MM.1S (cell line): ENCODE data around the gene SQOR.
A peak's percentile ranks its signal among the peaks of the same experiment; 100 is the strongest.

ENCODE experiments used
- DNase-seq: peaks from one replicate; pipeline ENCODE4 v3.0.0-alpha.2; 2015
- H2AFZ ChIP-seq: fragments of 300-600 bp; sonication (generic); 2 replicates; pipeline ENCODE4 v1.6.0; 2016; ENCODE audit warnings: antibody characterized with exemption, low read length
- H3F3A ChIP-seq: fragments of 300-600 bp; sonication (generic); 2 replicates; pipeline ENCODE4 v1.6.1; 2016; ENCODE audit warnings: mild to moderate bottlenecking, antibody characterized with exemption, low read length, moderate library complexity, mixed read lengths; ENCODE audit not compliant: insufficient read depth
- H3K27ac ChIP-seq: fragments of 300-600 bp; sonication (generic); 2 replicates; pipeline ENCODE4 v1.5.1; 2016; ENCODE audit warnings: mild to moderate bottlenecking, low read length
- H3K27me3 ChIP-seq: fragments of 300-600 bp; sonication (generic); replicated peaks from 2 replicates; pipeline ENCODE4 v1.6.0; 2016; ENCODE audit warnings: low read length; ENCODE audit not compliant: insufficient read depth
- H3K36me3 ChIP-seq: fragments of 300-600 bp; sonication (generic); replicated peaks from 2 replicates; pipeline ENCODE4 v1.6.1; 2016; ENCODE audit warnings: mild to moderate bottlenecking, low read length, mixed read lengths; ENCODE audit not compliant: insufficient read depth
- H3K4me1 ChIP-seq: fragments of 300-600 bp; sonication (generic); 2 replicates; pipeline ENCODE4 v1.6.1; 2016; ENCODE audit warnings: low read length, mixed read lengths
- H3K4me2 ChIP-seq: fragments of 300-600 bp; sonication (generic); 2 replicates; pipeline ENCODE4 v1.6.0; 2016; ENCODE audit warnings: low read depth, low read length
- H3K4me3 ChIP-seq: fragments of 300-600 bp; sonication (generic); 2 replicates; pipeline ENCODE4 v1.5.1; 2016; ENCODE audit warnings: low read length, mixed read lengths
- H3K79me2 ChIP-seq: fragments of 300-600 bp; sonication (generic); 2 replicates; pipeline ENCODE4 v1.6.1; 2016; ENCODE audit warnings: mixed run types, low read length, mixed read lengths
- H3K9ac ChIP-seq: fragments of 300-600 bp; sonication (generic); 2 replicates; pipeline ENCODE4 v1.6.1; 2016; ENCODE audit warnings: low read length, mixed read lengths
- H3K9me2 ChIP-seq: fragments of 300-600 bp; sonication (generic); replicated peaks from 2 replicates; pipeline ENCODE4 v1.6.1; 2016; ENCODE audit warnings: mild to moderate bottlenecking, low read length, mixed read lengths; ENCODE audit not compliant: insufficient read depth
- H3K9me3 ChIP-seq: fragments of 300-600 bp; sonication (generic); replicated peaks from 2 replicates; pipeline ENCODE4 v1.6.1; 2016; ENCODE audit warnings: mild to moderate bottlenecking, low read length, mixed read lengths; ENCODE audit not compliant: insufficient read depth
- H4K20me1 ChIP-seq: fragments of 300-600 bp; sonication (generic); 2 replicates; pipeline ENCODE4 v1.6.1; 2016; ENCODE audit warnings: mild to moderate bottlenecking, low read length, moderate library complexity, mixed read lengths; ENCODE audit not compliant: insufficient read depth
- CTCF ChIP-seq: fragments of 300-600 bp; sonication (generic); IDR thresholded peaks from 2 replicates; pipeline ENCODE4 v1.5.1; 2016; ENCODE audit warnings: antibody characterized with exemption, low read length, mixed read lengths
- EZH2 ChIP-seq: fragments of 300-600 bp; sonication (generic); optimal IDR thresholded peaks from 2 replicates; pipeline ENCODE3; 2017; ENCODE audit warnings: low read depth, mild to moderate bottlenecking, antibody characterized with exemption, low read length, mixed read lengths
- EZH2phosphoT487 ChIP-seq: fragments of 300-600 bp; sonication (generic); IDR thresholded peaks from 2 replicates; pipeline ENCODE4 v1.6.1; 2018; ENCODE audit warnings: antibody characterized with exemption, low read length

SQOR gene

GRCh38 chr15:45637552-45638033, 2.8 kb downstream of the SQOR start:
- H2AFZ ChIP-seq: 0 out of 2 replicates have a peak overlapping the region, but pooled peaks have one; percentile 49
- peaks cover 19% of the 10 kb centered on the region for H3K4me1 ChIP-seq
- H3K27me3 ChIP-seq: no peaks in the 10 kb centered on the region
- H3K79me2 ChIP-seq: peaks cover 64% of the 10 kb centered on the region
- no peaks in the 10 kb centered on the region for H3K9me2 ChIP-seq
- DNase-seq: peak; percentile 89
- no peaks in the 10 kb centered on the region for H4K20me1 ChIP-seq
- peaks cover 41% of the 10 kb centered on the region for H3F3A ChIP-seq
- peak overlapping the region; percentile 41 for H3K9ac ChIP-seq
- peak overlapping the region; percentile 56 for H3K4me3 ChIP-seq
- no peaks in the 10 kb centered on the region for H3K9me3 ChIP-seq
- H3K36me3 ChIP-seq: no peaks in the 10 kb centered on the region
- no peak for TF ChIP-seq EZH2phosphoT487
- TF ChIP-seq EZH2: no peak
- TF ChIP-seq CTCF: no peak
- peak overlapping the region; percentile 84 for H3K27ac ChIP-seq
- peak overlapping the region; percentile 88 for H3K4me2 ChIP-seq

GRCh38 chr15:45640616-45641015, 5.8 kb downstream of the SQOR start:
- Histone ChIP-seq H3K27ac (no peak overlapping the region), H3K9me3 (no peaks in the 10 kb centered on the region), H3K4me2 (no peak overlapping the region), H3K36me3 (no peaks in the 10 kb centered on the region), H3K9me2 (no peaks in the 10 kb centered on the region), H3F3A (peaks cover 25% of the 10 kb centered on the region), H2AFZ (no peak overlapping the region), H4K20me1 (no peaks in the 10 kb centered on the region), H3K4me1 (peaks cover 16% of the 10 kb centered on the region), H3K4me3 (no peak overlapping the region), H3K9ac (no peak overlapping the region), H3K79me2 (peaks cover 90% of the 10 kb centered on the region), H3K27me3 (no peaks in the 10 kb centered on the region)
- DNase-seq: no peak
- no peak for TF ChIP-seq EZH2
- TF ChIP-seq CTCF: no peak
- no peak for TF ChIP-seq EZH2phosphoT487

- H3K27me3 ChIP-seq: no peaks in the 10 kb centered on the region
- peaks cover 90% of the 10 kb centered on the region for H3K79me2 ChIP-seq
- no peak overlapping the region for H2AFZ ChIP-seq
- no peaks in the 10 kb centered on the region for H3K36me3 ChIP-seq
- no peak overlapping the region for H3K4me3 ChIP-seq
- DNase-seq: no peak
- no peaks in the 10 kb centered on the region for H3K9me2 ChIP-seq
- H3K9ac ChIP-seq: no peak overlapping the region
- H4K20me1 ChIP-seq: no peaks in the 10 kb centered on the region
- H3F3A ChIP-seq: peaks cover 18% of the 10 kb centered on the region
- peaks cover 16% of the 10 kb centered on the region for H3K4me1 ChIP-seq
- TF ChIP-seq EZH2phosphoT487 (no peak), CTCF (no peak), EZH2 (no peak)
- no peaks in the 10 kb centered on the region for H3K9me3 ChIP-seq
- no peak overlapping the region for H3K27ac ChIP-seq
- no peak overlapping the region for H3K4me2 ChIP-seq
Observed at GRCh38 chr15:45641374-45641781, 6.5 kb downstream of the SQOR start.
